NCI-H146 treated with DMSO at 0.1 percent for 48 hours (cell line): ENCODE measurements around the gene PIAS2.
"Not testable (repeated sequence)": the region's sequence is repeated elsewhere in the genome, so short reads cannot be mapped to it uniquely, and the experiment has no call there.

Source experiments
- DNase-seq: peaks from one replicate; lab custom pipeline; 2025; ENCODE audit not compliant: unreplicated experiment; lab: John Stamatoyannopoulos, UW

The PIAS2 gene

DNA sequence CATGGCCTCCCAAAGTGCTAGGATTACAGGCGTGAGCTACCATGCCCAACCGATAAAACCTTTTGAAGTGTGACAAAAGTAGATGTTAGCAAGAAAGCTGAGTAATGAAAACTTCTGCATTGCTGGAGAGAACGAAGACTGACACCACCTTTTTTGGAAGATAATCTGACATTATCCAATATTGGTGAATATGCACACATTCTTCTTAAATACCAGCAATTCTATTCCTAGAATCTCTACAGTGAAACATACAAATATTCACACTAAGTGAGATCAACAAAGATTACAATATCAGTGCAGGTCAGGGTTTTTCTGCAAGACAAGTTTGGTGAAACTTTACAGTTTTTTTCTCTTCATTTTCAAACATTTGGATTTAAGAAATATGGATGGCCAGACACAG is 7.8 kb downstream of the PIAS2 start:
- DNase-seq: no peak

DNA sequence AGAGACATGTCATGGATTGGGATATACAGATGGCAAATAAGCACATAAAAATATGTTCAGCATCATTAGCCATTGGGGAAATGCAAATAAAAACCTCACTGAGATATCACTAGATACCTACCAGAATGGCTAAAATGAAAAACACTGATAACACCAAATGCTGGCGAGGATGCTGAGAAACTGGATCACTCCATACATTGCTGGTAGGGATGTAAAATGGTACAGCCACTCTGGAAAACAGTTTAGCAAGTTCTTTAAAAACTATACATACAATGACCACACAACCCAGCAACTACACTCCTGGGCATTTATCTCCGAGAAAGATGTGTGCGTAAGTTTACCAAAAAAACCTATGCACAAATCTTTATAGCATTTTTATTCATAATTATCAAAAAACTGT is 13.9 kb downstream of the PIAS2 start:
- no peak for DNase-seq

DNA sequence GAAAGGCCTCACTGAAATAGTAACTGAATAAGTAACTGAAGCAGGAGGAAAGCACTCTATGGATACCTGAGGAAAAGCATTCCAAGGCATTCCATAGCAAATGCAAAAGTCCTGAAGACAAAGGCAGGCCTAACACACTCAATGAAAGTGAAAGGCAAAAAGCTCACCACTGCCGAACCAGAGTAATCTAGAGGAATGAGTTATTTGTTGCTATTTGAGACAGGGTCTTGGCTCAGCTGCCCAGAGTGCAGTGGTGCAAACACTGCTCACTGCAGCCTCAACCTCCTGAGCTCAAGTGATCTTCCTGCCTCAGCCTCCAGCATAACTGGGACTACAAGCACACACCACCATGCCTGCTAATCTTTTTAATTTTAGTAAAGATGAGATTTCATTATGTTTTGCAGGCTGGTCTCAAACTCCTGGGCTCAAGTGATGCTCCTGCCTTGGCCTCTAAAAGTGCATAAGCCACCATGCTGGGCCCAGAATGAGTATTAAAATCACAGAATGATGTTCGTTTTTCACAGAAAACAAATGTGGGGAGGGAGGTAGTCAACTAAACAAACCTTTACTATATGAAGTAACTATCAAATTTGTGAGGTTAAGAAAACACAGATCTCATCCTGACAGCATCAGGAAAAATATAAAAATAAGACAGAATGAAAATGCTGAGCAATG is 17.9 kb downstream of the PIAS2 start:
- no peak for DNase-seq

DNA sequence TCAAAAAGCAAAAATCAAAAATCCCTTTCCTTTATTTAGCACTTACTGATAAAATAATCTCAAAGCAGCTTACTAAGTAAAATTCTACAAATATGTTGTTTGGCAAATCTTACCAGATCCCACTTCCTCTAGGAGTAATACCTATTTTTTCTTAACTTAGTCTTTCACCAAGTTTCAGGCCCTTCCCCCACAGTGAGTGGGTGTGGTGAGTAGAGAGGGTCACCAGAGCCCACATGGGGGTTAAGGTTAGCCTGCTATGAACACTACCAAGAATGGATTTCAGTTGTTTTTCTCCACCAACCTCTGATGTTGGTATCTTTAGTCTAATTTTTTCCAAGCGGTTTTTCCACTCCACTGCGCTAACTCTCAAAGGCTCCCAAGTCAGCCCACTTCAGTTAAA is 23.2 kb downstream of the PIAS2 start:
- no peak for DNase-seq

DNA sequence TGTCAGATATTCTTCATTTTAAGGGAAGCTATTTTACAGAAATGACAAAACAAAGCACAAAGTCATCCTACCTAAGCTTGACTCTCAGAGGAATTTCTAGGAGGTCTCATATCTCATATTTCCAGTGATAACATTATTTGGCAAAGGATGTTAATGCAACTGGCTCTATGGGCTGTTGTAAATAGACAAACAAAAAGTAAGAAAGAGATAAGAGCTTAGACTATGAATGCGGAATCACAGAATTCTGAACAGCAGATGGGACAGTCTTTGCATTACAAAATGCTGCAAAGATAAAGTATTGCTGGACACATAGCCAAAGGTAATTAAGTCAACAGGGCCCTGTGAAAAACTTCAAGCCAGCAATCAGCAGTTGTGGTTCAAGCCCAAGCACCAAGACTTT is 23.9 kb downstream of the PIAS2 start:
- DNase-seq: no peak

DNA sequence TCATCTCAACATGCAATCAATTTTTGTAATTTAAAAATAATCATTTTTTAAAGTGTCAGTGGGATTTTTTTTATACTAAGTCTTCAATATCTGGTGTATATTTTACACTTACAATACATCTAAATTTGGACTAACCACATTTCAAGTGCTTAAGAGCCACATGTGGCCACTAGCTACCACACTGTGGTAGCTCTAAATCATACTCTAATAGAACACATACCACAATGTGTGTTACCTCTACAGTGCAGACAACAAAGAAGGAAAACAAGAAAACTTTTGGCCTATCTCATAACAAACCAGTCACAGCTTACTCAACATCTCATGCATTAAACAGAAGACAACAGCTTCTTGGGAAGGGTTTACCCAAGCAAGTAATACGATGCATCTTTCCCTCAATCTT is 24.5 kb downstream of the PIAS2 start:
- no peak for DNase-seq

DNA sequence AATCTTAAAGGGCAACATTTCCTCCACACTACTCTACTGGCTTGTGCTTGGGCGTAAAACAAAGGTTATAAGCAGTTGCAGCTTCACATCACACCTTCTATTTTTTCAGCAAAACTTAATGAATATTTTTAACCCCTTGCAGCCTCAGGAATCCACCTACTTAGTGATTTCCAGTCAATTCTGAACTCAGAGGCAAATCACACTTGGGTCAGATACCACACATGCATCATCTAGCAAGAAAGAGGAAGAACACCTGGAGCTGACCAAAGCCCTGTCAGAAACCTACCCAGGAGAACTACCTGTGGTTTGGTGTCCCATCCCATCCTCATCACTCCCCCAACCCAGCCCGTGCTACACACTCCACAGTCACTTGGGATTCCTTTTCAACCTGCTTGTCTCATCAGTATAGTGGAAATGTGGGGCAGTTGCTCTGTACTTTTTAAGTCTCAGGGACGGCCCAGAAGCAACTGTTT is 25.5 kb downstream of the PIAS2 start:
- no peak for DNase-seq

DNA sequence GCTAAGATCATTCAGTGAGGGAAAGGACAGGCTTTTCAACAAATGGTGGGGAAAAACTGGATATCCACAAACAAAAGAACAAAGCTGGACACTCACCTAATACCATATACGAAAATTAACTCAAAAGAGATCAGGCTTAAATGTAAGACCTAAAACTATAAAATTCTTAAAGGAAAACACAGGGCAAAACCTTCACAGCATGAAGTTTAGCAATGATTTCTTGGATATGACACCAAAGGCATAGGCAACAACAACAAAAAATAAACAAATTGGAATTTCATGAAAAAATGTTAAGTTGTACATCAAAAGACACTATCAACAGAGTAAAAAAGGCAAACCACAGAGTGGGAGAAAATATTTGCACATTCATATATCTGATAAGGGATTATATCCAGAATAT is 28.3 kb downstream of the PIAS2 start:
- DNase-seq: no peak

DNA sequence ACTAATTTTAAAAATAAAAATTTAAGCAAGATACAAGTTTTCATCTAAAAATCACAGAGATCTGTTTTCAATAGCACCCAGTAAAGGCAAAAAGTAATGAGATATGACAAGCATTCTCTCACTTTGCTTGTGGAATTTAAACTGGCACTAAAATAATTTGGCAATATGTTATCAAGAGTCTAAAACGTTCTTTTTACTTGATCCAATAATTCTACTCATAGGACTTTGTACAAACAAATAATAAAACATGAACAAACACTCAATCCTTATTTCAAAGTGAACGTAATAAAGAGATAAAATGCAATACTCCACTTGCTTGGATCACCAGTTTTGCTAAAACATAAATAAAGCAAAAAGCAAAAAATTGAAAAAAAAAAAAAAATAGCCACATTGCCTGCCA is 30.4 kb downstream of the PIAS2 start:
- no peak for DNase-seq

DNA sequence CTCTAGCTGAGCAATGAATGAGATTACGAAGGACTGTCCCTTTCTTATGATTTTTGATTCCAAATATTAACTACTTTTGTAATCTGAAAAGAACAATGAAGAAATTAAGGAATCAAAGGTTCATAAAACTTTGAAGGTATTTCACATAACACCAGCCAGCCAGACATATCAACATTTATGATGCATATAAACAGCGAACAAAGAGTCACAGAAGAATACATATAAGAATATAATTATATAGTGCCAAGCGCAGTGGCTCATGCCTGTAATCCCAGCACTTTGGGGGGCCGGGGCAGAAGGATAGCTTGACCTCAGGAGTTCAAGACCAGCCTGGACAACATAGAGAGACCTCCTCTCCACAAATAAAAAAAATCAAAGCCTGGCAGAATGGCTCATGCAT is 34.1 kb downstream of the PIAS2 start:
- DNase-seq: no peak

DNA sequence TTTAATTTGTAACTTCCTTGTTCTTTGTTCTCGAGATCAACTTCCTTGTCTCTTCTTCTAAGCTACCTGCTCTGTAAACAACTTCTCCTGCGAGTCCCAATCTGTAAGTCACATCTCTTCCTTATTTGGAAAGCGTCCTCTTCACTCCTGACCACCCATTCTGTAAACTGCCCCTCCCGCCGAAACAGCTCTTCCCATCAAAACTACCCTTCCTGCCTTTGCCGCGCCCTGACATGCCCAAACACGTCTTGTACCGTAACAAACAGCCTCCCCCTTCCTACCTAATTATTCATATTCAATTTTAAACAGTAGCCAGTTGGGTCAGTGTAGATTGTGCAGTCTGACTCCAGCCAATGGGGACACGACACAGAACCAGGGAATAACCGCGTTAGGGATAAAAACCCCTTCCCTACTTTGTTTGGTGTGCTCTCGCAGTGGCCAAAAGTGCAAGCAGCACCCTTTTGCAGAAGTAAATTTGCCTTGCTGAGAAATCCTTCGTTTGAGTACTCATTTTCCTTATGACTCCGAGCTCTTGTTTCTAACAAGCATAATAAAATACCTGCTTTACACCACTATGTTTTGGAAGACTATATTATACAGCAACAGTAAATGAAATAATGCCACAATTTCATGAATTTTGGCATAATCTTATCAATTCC is 39.8 kb downstream of the PIAS2 start:
- DNase-seq: no peak

DNA sequence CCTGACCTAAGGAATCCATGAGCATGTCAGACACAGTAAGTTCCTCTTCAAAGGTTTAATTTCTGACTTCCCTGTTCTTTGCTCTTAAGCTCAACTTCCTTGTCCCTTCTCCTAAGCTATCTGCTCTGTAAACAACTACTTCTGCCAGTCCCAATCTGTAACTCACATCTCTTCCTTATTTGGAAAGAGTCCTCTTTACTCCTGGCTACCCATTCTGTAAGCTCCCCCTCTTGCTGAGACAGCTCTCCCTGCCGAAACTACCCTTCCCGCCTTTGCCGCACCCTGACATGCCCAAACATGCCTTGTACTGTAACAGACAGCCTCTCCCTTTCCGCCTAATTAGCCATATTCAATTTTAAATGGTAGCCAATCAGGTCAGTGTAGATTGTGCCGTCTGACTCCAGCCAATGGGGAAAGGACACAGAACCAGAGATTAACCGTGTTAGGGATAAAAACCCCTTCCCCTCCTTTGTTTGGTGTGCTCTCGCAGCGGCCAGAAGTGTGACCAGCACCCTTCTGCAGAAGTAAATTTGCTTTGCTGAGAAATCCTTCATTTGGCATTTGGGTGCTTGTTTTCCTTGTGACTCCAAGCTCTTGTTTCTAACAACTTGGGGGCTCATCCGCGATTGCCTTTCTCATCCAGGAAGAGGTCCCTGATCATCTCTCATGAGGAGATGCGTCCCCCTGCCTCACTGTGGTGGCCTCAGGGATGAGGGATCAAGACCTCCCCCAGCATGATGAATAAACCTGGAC is 49.0 kb downstream of the PIAS2 start:
- no peak for DNase-seq

DNA sequence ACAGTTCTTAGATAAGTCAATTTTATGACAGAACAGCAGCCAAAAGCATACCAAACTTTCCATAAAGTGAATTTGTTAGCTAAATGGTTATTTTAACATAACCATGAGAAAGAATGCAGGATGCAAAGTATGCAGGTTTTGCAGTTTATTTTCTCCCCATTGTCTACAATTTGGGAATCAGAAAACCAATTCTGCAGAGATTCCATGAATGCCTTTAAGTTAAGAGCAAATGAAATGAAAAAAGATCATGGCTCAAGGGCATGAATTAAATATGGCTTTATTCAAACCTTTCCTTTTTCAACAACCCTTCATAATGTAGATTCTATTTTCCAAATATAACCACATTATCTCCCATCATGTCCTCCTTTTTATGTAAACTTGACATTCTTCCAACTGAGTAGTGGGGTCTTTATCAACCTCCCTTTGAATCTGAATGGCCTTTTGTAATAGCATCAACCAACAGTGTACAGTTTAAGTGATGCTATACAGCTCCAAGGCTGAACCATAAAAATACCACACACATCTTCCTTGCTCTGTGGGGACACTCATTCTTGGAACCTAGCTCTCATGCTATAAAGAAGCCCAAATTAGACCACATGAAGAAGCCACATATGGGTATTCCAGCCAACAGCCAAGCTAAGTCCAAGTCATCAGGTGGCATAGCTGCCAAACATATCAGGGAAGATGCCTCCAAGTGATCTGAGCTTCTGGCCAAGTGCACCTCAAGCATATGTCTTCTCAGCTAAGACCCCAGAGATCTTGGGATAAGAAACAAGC is 49.8 kb downstream of the PIAS2 start:
- no peak for DNase-seq

DNA sequence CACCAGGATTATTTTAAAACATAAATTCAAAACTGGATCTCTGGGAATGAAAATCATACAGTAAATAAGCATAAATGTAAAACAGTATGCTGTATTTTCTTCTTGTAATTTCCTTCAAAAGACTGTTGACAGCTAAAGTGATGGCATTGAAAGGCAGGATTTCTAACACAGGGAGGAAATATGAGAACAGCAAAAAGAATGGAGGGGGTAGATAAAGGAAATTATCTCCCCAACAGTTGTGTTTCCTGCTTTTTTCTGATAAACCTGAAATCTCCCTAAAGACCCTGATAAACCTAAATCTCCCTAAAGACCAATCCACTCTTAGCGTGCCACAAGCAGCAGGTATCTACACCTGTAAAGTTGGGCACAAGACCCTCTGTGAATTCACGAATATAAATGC is 50.8 kb downstream of the PIAS2 start:
- DNase-seq: no peak

DNA sequence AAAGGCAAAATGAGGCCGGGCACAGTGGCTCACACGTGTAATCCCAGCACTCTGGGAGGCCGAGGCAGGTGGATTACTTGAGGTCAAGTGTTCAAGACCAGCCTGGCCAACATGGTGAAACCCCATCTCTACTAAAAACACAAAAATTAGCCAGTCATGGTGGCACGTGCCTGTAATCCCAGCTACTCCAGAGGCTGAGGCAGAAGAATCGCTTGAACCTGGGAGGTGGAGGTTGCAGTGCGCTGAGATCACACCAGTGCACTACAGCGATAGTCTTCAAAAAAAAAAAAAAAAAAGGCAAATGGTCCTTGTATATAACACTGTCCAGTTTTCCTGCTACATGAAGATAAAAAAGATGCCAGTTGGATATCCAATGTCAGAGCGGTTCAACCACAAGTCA is 52.1 kb downstream of the PIAS2 start:
- DNase-seq: not testable (repeated sequence)

DNA sequence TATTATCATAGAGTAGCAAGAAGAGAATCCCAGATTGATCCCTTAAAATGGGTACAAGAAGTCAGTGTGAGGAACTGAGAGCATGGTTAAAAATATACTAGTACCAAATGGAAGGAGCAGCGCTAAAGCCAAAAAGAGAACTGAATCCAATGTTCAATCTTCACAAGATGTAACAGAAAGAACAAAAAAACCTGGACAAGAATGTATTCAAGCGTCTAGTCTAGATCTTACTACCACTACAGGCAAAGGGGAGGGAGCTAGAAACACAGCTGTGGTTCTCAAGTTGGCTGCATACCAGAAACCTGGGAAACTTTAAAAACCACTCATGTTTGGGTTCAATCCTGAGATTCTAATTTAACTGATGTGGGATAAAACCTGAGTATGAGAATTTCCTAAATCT is 57.5 kb downstream of the PIAS2 start:
- DNase-seq: no peak

DNA sequence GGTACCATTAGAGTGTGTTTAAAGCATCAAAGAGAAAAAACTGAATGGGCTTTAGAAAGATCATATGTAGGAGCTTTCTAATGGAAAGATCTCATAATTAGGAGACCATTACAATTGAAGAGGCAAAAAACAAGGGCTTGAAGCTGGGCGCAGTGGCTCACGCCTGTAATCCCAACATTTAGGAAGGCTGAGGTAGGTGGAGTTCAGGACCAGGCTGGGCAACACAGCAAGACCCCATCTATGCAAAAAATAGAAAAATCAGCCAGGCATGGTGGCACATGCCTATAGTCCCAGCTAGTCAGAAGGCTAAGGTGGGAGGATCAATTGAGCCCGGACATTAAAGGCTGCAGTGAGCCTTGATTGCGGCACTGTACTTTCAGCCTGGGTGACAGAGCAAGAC is 59.0 kb downstream of the PIAS2 start:
- no peak for DNase-seq

DNA sequence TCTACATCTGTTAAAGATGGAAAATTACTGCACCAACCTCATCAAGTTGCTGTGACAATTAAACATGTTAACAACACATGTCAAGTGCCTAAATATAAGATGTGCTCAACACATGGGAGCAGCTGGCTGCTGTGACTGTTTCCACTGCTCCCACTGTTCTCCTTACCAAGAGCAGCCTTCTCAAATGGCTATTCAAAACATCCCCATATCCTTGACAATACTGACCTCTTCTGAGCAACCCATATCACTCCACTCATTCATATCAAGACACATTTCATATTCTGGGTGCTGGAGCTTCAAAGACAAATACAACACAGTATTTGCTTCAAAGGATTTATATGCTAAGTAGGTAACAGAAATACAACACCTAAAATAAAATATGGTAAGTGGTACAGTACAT is 60.3 kb downstream of the PIAS2 start:
- DNase-seq: peak; percentile 17

DNA sequence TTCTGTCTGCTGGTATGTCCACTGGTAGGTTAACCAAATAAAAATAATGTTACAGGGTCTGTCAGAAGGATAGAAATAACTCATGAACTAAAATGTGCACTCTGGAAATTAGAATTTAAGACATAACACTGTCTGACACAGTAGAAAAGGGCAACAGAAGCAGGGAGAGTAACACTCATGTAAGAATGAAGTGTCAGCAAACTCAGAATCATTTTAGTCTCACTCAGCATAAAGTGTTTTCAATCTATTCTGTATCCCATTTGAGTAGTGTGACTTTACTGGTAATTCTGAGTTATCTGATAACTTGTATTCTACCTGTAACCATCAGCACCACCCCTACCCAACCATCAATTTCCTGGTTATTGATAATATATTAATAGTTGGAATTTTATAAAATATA is 68.3 kb downstream of the PIAS2 start:
- DNase-seq: no peak

DNA sequence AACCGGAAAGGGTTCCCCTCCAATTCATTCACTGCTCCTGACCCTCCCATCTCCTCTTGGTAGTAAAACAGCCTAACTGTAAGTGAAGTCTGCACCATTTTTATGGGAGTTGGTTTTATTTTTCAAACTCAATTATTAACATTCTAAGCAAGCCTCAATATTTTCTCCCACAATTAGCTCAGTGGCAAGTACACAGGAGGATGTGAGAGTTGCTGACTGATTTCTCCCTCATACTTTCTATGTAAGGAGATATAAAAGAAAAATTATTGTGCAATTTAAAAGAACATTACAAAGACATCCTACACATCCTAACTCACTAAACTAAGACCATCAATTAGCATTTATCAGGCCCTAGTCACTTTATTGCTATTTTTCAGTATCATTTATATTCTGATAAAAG is 73.9 kb downstream of the PIAS2 start:
- DNase-seq: no peak

DNA sequence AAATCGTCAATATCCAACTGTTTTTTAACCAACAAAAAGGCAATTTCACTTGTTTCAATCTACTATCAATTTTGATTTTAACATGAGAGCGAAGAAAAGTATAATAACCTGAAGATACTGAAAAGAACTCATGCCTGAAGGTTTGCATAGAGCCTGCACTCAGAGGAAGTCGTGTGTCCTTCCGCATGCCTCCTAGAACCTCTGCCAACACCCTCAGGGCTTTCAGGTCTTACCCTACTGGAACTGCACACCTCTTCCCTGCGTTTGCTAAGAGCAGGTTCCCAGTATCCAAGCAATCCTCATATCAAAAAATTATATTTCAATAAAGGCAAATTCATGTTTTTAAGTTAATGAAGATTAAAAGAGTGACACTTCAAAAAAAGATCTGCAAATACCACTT is 74.7 kb downstream of the PIAS2 start:
- no peak for DNase-seq

DNA sequence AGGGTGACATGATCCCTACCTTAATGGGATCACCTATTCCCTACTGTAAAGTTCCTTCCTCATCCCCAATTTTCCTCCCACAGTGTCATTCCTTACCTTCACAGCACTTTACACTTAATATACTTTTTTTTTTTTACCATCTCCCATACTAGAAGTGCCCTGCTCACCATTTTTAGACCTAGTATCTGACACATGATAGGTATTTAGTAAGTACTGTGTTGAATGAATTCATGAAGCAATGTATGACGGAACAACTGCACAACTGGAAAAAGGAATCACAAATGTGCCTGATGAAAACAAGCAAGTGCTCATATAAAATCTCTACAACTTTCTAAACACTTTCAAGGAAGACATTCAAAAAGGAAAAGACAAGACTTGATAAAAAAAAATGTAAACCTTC is 83.4 kb downstream of the PIAS2 start:
- DNase-seq: no peak
